ENCODE results near the gene TSC2. TPM values are rescaled to one million over a fixed set of nuclear protein-coding genes. Genes with fewer than 3 reads are reported as not detected.
A peak's percentile ranks its signal among the peaks of the same experiment; 100 is the strongest.

The TSC2 gene
- total and polyA plus RNA-seq, 2 of the 13 experiments (the other 11 are each of a cell fraction or from before 2014, with no cell fraction given), result 19.6 to 40.4 TPM

DNA sequence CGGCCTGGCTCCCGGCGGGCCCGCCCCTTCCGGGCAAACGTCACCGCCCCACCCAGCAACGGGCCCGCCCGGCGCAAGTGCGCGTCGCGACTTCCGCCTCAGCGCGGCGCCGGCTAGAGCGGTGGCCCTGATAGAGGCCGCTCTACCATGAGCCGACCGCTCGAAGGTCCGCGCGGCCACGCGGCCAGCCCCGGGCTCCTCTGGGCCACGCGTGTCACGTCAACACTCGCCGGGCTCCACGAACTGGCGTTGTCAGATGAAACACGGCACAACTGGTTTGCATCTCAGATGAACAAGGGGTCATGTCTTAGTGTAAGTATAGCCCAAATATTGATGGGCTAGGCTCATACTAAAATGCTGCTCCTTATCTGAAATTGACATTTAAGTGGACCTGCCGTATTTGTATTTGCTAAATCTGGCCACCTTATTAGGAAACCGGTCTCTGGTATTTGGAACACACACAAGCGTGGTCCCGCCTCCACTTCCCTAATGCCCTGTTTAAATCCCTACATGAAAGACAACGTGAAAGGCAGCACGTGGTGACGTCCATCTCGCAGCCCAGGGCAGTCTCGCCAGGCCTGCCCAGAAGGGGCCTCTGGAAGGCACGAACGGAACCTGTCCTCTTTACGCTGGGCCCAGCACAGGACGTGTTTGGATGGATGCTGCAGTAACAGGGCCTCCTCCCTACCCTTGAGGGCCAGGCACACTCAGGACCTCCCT lies 37.8 kb upstream of the TSC2 start, which contains the start of gene ZNF598 (continued):
- TF ChIP-seq, protein P1, sequence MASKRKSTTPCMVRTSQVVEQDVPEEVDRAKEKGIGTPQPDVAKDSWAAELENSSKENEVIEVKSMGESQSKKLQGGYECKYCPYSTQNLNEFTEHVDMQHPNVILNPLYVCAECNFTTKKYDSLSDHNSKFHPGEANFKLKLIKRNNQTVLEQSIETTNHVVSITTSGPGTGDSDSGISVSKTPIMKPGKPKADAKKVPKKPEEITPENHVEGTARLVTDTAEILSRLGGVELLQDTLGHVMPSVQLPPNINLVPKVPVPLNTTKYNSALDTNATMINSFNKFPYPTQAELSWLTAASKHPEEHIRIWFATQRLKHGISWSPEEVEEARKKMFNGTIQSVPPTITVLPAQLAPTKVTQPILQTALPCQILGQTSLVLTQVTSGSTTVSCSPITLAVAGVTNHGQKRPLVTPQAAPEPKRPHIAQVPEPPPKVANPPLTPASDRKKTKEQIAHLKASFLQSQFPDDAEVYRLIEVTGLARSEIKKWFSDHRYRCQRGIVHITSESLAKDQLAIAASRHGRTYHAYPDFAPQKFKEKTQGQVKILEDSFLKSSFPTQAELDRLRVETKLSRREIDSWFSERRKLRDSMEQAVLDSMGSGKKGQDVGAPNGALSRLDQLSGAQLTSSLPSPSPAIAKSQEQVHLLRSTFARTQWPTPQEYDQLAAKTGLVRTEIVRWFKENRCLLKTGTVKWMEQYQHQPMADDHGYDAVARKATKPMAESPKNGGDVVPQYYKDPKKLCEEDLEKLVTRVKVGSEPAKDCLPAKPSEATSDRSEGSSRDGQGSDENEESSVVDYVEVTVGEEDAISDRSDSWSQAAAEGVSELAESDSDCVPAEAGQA (IDR thresholded peaks at IDR 0.05; ENCODE audit: low read depth), result peak; percentile 36; the same call in 1 of the 2 replicates
- TF ChIP-seq, protein P1 (CRISPR knock-in tag; IDR thresholded peaks at IDR 0.05; ENCODE audit: borderline replicate concordance), result no peak
- no peak for TF ChIP-seq ATM (IDR thresholded peaks at IDR 0.05; ENCODE audit: borderline replicate concordance)
- TF ChIP-seq, protein P2, sequence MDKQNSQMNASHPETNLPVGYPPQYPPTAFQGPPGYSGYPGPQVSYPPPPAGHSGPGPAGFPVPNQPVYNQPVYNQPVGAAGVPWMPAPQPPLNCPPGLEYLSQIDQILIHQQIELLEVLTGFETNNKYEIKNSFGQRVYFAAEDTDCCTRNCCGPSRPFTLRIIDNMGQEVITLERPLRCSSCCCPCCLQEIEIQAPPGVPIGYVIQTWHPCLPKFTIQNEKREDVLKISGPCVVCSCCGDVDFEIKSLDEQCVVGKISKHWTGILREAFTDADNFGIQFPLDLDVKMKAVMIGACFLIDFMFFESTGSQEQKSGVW (CRISPR knock-in tag; IDR thresholded peaks at IDR 0.05; ENCODE audit: borderline replicate concordance), result no peak
- TF ChIP-seq, protein P3, sequence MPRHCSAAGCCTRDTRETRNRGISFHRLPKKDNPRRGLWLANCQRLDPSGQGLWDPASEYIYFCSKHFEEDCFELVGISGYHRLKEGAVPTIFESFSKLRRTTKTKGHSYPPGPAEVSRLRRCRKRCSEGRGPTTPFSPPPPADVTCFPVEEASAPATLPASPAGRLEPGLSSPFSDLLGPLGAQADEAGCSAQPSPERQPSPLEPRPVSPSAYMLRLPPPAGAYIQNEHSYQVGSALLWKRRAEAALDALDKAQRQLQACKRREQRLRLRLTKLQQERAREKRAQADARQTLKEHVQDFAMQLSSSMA (CRISPR knock-in tag; IDR thresholded peaks at IDR 0.05), result no peak
- TF ChIP-seq MEF2D (CRISPR knock-in tag; IDR thresholded peaks at IDR 0.05), result peak; percentile 52
- no peak for TF ChIP-seq ZNF569 (CRISPR knock-in tag; IDR thresholded peaks at IDR 0.05; ENCODE audit: borderline replicate concordance)
- TF ChIP-seq PRMT3 (CRISPR knock-in tag; IDR thresholded peaks at IDR 0.05; ENCODE audit: borderline replicate concordance, low read depth), result no peak
- TF ChIP-seq HOXA7 (CRISPR knock-in tag; IDR thresholded peaks at IDR 0.05), result no peak
- no peak for TF ChIP-seq TCF7 (IDR thresholded peaks at IDR 0.05; ENCODE audit: low read depth)
- peak; percentile 39; the same call in 1 of the 2 replicates for TF ChIP-seq ZMYM3 (CRISPR knock-in tag; IDR thresholded peaks at IDR 0.05)
- TF ChIP-seq ZNF337 (CRISPR knock-in tag; IDR thresholded peaks at IDR 0.05; ENCODE audit: borderline replicate concordance, low read depth), result no peak; the same call in 1 of the 2 replicates
- no peak for TF ChIP-seq GZF1 (CRISPR knock-in tag; IDR thresholded peaks at IDR 0.05)
- TF ChIP-seq U2AF2 (IDR thresholded peaks at IDR 0.05; ENCODE audit: low read depth, low read length), result no peak
- TF ChIP-seq, protein P4, sequence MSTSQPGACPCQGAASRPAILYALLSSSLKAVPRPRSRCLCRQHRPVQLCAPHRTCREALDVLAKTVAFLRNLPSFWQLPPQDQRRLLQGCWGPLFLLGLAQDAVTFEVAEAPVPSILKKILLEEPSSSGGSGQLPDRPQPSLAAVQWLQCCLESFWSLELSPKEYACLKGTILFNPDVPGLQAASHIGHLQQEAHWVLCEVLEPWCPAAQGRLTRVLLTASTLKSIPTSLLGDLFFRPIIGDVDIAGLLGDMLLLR (CRISPR knock-in tag; IDR thresholded peaks at IDR 0.05), result 0 out of 2 replicates have a peak, but pooled peaks have one; percentile 61
- TF ChIP-seq NFYC (CRISPR knock-in tag; IDR thresholded peaks at IDR 0.05), result peak; percentile 17; the same call in 1 of the 2 replicates
- no peak for TF ChIP-seq ZNF263 (CRISPR knock-in tag; IDR thresholded peaks at IDR 0.05)
- no peak for TF ChIP-seq FOXM1 (CRISPR knock-in tag; IDR thresholded peaks at IDR 0.05)
